A673 (cell line): ENCODE measurements around the gene ITGA1.

Experiments used
- EZH2 ChIP-seq: fragments of 200-600 bp; sonication (generic); IDR thresholded peaks from 2 replicates; pipeline ENCODE4 v1.6.1; 2017; ENCODE audit warnings: borderline replicate concordance, low read depth, mild to moderate bottlenecking, mixed read lengths, antibody characterized with exemption, low read length; ENCODE audit not compliant: poor library complexity, severe bottlenecking
- TF ChIP-seq, protein P1 (sequence below): fragments of 300-800, 200-600 bp; sonication (generic); conservative IDR thresholded peaks from 2 replicates; pipeline ENCODE4 v1.5.1; 2017; ENCODE audit warnings: low read depth, mild to moderate bottlenecking, antibody characterized with exemption, low read length, moderate library complexity, mixed read lengths

DNA sequence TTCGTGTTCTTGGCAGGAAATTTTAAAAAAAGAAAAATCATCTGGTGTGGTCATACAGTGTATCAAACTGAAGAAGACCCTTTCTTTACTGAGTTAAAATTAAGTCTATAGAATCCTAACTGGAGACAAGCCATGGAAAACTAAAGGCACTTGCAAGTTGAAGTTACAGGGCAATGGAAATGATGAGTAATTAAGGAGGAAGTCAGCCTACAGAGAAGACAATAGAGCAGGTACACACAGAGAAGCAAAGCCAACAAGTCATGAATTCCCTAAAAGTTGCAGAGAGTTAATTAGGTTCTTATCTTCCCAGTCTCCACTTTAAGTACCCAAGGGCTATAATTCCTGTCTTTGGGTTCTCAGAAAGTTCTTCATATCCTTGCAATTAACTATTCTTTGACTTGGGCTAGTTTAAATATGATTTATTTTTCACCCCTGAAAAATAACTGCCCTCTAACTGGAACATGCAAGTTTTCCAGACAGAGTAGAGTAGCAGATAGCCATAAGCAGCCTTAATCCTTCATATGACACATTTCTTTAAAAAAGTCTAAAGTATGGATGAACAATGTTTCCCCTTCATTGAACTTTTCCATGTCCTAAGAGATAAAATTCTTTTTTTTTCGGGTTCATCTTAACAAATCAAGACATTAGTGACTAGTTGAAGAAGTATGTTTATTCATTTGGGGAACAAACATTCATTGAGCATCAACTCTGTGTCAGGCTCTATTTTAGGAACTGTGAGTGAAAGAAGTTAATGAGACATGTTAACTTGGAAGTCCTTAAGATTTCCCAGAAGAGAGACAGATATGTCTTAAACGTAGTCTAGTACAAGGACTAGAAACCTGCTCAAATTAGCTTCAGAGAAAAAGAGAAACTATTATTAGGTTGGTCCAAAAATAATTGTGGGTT is 196.3 kb downstream of the ITGA1 start:
- TF ChIP-seq, protein P1, sequence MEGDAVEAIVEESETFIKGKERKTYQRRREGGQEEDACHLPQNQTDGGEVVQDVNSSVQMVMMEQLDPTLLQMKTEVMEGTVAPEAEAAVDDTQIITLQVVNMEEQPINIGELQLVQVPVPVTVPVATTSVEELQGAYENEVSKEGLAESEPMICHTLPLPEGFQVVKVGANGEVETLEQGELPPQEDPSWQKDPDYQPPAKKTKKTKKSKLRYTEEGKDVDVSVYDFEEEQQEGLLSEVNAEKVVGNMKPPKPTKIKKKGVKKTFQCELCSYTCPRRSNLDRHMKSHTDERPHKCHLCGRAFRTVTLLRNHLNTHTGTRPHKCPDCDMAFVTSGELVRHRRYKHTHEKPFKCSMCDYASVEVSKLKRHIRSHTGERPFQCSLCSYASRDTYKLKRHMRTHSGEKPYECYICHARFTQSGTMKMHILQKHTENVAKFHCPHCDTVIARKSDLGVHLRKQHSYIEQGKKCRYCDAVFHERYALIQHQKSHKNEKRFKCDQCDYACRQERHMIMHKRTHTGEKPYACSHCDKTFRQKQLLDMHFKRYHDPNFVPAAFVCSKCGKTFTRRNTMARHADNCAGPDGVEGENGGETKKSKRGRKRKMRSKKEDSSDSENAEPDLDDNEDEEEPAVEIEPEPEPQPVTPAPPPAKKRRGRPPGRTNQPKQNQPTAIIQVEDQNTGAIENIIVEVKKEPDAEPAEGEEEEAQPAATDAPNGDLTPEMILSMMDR: no peak
- TF ChIP-seq EZH2: no peak
